ENCODE measurements around the gene RHBDD1.

The RHBDD1 gene

DNA sequence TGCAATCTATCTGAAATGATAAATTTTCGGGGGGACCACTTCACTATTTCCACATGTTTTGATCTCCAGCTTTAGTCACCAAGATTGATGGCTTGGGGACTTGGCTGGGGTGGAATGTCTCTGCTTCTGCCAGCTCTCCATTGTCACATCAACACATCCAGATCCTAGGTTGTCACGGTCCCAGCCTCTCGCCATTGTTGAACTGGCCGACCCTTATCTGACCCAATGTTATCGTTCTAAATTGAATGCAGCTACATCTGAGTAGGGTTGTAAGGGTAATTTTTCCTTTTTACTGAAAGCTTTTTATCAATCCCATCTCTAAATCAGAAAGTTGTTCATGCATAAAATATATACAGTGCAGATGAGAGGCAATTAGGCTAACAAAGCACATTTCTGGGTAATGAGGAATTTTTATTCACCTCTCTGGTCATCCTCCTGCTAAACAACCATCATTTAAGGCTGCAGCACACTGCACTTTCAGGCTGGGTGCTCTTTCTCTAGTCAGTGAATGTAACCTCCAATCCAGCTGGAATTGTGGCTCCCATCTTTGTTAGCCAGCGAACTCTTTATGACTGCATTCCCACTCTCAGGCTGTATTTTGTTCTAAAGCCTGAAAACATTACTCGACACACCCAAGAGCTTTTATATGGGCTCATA, 200.0 kb downstream of the RHBDD1 start:
- DNase-seq (ENCODE audit: low read depth) = no peak

GRCh38 chr2:227036527-227036926, 200.7 kb downstream of the RHBDD1 start:
- DNase-seq (ENCODE audit: low read depth) = no peak

DNA sequence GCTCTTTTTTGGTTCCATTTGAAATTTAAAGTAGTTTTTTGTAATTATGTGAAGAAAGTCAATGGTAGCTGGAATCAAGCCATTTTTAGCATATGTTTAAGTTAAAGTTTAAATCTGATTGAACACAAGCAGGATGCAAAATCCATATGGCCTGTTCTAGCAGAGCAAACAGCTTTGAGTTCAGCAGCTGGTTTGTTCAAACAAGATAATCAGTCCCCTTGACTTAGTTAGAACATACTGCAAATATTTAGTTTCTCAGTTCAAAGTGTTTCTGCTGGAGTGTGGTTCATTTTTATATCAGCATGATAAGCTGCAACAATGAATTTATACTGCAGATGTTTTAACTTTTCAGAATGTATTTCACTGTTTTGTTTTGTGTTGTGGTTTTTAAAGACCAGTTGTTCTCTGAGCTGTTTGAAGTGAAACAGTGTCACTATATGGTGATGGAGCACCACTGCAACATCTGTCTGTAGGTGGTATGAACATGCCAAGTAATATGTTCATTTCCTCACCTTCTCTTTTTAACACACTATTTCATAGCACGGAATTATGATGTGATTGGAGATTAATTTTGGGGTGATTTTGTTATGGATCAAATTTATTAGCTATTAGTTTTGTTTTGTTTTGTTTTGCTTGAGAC, 202.8 kb downstream of the RHBDD1 start:
- no peak for DNase-seq (ENCODE audit: low read depth)

DNA sequence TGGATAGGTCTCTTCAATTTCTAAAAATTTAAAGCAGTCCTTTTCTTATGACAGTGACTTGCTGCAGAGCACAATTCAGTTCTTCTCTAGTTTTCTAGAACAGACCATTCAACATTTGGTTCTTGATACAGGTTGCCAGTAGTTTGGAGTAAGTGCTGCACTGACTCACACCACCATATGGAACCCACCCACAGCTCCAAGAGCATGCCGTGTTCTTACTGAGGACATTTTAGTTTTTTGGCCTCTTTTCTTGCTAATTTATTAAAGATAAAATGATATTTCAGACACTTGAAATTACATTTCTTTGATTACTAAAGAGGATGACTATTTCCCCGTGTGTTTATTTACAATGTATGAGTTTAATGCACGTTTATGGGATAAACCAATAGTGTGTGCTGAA, 208.1 kb downstream of the RHBDD1 start:
- no peak for DNase-seq (ENCODE audit: low read depth)
